HG02588 (cell line): ENCODE results near the gene ACTL6B.

Source experiments
- ATAC-seq: cut with Tn5 transposase; IDR thresholded peaks from one replicate; pipeline ENCODE4 v1.9.1; 2021; ENCODE audit warnings: mild to moderate bottlenecking, moderate library complexity; ENCODE audit not compliant: unreplicated experiment

ACTL6B gene

GRCh38 chr7:100683659-100684533 is 27.6 kb upstream of the ACTL6B start:
- ATAC-seq, result no peak

- ATAC-seq, result no peak
Observed at GRCh38 chr7:100682991-100683658, 26.9 kb upstream of the ACTL6B start.

- no peak for ATAC-seq
Observed at GRCh38 chr7:100682228-100682741, 26.0 kb upstream of the ACTL6B start.

DNA sequence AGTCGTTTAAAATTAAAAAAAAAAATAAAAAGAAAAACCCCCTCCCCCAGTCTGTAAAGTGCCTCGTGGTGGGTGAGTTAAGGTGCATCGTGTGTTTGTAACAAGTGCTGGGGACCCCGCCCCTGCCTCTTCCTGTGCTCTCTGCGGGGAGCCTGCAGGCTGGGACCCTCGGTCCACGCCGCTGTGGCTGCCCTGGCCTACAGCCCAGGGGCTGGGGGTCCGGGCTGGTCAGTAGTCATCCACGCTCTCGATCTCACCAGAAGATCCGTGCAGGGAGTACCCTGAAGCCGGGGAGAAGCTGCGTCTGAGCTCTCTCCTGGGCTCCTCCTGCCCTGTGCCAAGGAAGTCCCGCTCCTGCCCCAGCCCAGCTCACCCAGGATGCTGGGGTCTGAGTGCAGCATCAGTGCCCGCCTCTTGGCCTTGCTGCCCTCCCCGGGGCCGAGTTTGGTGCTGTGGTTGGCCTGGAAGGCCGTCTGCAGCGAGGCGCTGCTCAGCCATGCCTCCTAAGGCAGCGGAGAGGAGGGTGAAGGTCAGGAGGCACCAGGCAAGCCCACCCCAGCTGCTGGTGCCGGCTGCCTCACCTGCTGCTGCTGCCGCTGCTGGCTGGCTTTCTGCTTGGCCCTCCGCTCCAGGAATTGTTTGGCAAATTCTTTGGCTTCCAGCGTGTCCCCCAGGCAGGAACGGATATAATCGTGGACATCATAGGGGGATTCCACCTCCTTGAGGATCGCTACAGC is 25.4 kb upstream of the ACTL6B start:
- ATAC-seq, result no peak

DNA sequence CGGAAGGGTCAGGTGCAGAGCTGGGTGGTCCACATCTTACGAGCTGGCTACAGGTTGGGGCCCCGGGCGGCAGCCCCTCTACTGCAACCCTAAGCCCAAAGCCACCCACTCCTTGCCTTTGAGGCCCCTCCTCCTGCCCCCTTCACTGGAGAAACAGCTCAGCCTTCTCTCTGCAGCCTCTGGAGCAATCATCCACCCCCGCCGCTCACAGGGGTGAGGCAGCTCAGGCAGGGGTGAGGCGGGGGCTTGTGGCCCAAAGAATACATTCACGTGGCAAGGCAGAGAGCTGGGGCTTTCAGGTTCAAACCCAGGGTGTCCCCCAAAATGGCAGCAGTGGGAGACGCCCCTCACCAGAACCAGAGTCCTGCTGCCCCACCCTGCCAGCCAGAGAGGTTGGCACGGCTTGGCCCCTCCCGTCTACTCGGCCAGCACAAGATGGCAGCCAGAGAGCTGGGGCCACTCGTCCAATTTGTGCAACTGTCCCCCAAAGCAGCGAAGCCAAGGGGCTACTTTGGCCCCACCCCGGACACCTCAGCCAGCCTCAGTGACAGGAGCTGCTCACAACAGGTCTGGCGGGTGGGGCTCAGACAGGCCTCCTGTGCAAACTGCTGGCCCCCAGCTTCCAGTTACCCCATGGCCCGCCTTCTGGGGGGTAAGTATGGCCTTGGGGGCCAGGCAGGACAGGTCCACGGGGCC is 24.5 kb upstream of the ACTL6B start:
- ATAC-seq, result no peak

- no peak for ATAC-seq
Observed at GRCh38 chr7:100679927-100680575, 23.8 kb upstream of the ACTL6B start.

DNA sequence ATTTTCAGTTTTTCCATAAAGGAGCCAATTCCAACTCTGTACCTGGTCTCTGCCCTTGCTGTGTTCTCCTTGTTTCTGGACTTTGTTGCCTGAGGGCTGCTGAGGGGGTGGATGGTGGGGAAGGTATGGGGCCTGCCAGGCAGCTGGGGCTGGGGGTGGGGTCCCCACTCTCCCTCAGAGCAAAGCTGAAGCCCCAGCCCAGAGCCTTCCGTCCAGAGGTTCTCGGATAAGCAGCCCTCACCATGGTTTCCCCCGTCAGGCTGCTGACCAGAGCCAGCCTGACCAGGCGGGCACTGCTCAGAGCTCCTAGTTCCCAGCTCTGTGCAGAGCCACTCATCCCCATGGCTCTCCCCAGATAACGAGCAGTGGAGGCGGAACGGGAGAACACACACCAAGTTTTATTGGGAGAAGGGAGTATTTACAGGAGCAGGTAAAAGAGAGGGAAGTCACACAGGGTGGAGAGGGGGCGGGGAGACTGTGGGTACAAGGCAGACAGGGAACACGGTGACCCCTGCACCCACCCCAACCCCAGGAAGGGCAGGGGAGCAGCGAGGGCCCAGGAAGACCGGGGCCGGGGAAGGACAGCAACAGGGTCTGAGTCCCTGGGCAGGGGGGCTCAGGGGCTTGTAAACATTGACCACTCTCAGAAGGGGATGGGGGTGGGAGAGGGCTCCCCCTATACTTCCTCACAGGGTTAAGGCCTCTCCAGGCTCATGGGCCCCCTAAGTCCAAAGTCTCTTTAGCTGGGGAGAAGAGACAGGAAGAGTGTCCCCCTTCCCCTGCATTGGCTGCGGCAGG is 23.1 kb upstream of the ACTL6B start:
- ATAC-seq, result no peak

DNA sequence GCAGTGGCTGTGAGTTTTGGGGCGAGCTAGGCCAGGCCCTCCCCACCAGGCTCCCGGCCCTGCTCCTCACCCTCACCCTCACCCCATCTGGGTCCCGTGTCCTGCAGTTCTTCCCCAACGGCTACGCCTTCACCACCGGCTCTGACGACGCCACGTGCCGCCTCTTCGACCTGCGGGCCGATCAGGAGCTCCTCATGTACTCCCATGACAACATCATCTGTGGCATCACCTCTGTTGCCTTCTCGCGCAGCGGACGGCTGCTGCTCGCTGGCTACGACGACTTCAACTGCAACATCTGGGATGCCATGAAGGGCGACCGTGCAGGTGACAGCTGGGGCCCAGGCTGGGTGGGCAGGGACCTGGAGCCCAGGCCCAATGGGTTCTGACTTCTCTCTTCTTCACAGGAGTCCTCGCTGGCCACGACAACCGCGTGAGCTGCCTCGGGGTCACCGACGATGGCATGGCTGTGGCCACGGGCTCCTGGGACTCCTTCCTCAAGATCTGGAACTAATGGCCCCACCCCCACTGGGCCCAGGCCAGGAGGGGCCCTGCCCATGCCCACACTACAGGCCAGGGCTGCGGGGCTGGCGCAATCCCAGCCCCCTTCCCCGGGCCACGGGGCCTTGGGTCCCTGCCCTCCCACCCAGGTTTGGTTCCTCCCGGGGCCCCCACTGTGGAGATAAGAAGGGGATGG is 22.2 kb upstream of the ACTL6B start:
- no peak for ATAC-seq

DNA sequence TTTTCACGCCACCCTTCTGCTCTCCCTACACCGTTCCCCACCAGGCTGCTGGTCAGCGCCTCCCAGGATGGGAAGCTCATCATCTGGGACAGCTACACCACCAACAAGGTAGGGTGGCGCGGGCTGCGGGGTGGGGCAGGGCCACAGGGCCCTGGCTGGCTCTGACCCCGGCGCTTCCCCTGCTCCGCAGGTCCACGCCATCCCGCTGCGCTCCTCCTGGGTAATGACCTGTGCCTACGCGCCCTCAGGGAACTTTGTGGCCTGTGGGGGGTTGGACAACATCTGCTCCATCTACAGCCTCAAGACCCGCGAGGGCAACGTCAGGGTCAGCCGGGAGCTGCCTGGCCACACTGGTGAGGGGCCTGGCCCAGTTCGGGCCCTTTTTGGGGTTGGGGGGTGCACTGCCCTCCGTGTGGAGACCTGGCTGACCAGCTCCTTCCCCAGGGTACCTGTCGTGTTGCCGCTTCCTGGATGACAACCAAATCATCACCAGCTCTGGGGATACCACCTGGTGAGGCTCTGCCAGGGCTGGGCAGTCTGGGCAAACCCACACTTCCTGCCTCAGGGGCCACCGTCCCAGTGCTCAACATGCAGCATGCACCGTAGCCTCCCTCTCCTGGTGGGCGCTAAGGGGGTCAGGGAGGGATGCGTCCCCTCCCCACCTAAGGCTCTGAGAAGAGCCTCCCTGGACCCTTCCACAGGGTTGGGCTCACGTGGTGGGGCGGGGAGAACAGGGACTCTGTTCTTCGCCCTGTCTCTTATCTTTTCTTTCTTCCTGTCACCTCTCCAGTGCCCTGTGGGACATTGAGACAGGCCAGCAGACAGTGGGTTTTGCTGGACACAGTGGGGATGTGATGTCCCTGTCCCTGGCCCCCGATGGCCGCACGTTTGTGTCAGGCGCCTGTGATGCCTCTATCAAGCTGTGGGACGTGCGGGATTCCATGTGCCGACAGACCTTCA is 21.3 kb upstream of the ACTL6B start:
- ATAC-seq, result no peak

GRCh38 chr7:100676501-100677306 is 20.5 kb upstream of the ACTL6B start:
- no peak for ATAC-seq

DNA sequence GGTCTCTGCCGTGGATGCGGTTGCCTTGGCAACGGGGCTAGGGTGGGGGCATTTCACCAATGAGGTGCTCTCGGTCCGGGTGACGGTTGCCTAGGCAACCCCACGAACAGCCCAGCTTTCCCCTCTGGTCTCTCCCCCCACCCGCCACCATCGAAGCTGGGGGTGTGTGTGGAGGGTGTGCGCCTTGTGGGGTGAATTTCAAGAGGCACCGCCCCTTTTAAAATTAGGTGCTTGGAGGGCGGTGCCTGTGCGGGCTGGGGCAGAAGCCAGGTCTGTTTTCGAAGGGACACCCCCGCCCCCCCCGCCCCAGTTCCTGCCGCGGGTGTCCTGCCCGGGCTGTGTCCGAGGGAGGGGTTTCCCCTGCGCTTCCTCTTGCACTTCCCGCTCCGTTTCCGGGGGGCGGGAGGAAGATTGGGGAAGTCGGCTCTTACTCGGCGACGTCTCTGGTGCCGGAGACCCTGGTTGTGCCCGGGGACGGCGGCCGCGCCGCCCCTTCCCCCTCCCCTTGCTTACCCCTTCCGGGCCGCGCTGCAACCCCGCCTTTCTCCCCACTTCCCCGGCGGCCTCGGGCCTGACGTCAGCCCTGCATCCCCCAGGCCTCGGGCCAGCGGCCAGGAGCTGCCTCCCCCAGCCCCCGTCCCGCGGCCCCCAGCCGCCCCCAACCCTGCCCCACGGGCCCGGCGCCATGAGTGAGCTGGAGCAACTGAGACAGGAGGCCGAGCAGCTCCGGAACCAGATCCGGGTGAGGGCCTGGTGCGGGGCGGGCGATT is 19.5 kb upstream of the ACTL6B start:
- peak; percentile 29 for ATAC-seq

DNA sequence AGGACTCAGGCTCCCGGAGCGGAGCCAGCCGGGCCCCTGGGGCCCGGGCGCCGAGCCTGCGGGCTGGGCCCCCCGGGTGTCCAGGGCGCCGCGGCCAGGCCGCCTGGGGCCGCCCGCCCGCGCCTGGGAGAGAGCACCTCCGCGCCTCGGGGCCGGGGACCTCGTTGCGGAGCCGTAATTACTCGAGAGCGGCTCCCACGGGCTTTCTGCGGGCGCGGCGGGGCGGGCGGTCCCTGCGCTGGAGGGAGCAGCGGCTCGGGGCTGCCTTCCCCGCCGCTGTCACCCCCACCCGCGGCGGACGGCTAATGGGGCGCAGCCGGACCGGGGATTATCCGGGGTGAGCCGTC is 18.8 kb upstream of the ACTL6B start:
- ATAC-seq, result no peak

DNA sequence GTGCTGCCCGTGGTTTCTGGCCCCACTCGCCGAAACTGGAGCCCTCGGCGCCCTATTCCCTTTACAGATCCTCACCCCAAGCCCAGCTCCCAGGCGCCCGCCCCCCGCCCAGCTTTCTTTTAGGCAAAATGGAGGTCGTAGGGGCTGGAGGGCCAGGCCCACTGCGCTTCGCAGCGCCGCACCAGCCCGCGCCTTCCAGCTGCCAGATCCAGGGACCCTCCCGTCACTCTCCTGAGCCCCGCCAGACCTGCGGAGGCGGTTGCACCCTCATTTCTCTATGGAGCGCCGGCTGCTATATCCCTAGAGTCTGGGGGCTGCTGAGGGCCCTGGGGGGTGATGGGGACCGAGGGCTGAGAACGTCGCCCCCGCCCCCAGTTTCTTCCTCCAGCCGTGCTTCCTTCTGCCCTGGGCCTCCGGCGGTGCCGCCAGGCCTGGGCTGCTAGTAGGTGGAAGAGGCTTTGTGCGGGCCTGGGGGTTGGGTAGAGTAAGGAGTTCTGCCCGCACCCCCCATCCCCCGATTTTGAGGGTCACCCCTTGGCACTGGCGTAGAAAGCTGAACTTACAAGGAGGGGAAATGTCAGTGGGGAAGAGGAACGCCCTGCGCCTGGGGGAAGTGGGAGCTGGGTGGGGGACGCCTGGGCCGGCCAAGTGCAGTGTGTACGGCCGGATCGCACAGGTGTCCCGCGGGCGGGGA is 18.3 kb upstream of the ACTL6B start:
- no peak for ATAC-seq

GRCh38 chr7:100673942-100674410 is 17.7 kb upstream of the ACTL6B start:
- peak; percentile 2 for ATAC-seq

DNA sequence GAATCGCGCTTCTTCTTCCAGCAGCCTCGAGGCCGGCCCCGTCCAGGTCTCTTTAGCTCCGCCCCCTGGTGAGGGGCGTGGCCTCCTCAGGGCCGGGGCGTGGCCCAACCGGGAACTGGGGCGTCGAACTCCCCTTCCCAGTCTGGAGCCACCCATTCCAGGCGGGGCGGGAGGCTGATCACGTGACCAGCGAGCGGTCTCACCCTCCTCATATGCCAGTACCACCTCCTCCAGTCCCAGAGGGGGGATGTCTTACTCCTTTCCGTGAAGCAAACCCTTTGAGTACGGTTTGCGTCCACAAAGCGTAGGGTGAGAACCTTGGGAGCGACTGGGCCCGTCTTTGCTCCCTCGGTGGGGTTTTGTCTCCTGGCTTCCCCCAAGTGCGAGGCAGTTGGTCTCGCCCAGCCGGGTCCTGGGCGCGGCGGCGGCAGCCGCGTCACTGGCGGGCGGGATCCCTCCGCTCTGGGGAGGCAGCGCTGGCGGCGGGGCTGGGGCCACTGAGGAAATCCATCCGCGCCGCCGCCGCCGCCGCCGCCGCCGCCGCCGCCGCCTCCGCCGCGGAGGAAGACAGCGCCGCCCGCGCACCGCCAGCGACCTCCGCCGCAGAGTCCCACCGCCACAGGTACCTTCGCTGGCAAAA is 17.2 kb upstream of the ACTL6B start, which contains the start of gene GNB2:
Gene GNB2 (plus strand): TSS at position 439 of the 640 bp plus-strand sequence. CDS start 2,526 bp downstream, outside the sequence.
- peak; percentile 63 for ATAC-seq
